Measurements from ENCODE around the gene EFCAB14.

The EFCAB14 gene

GRCh38 chr1:46761740-46762139, 42.8 kb upstream of the EFCAB14 start:
- no peak for TF ChIP-seq TCF12 (IDR thresholded peaks at IDR 0.05; ENCODE audit: low read depth)
- TF ChIP-seq NFIC (IDR thresholded peaks at IDR 0.05), result no peak
- TF ChIP-seq FOXM1 (IDR thresholded peaks at IDR 0.05; ENCODE audit: borderline replicate concordance, low read depth), result no peak
- no peak for TF ChIP-seq MAX (IDR thresholded peaks at IDR 0.05)
- no peak for TF ChIP-seq CREB1 (IDR thresholded peaks at IDR 0.05; ENCODE audit: low read depth)
- TF ChIP-seq TAF1 (IDR thresholded peaks at IDR 0.05; ENCODE audit: low read depth), result no peak
- no peak for TF ChIP-seq RAD21 (IDR thresholded peaks at IDR 0.05; ENCODE audit: low read depth)
- no peak for TF ChIP-seq REST (IDR thresholded peaks at IDR 0.05; ENCODE audit: low read depth)
- no peak for TF ChIP-seq TEAD4 (IDR thresholded peaks at IDR 0.05)
- no peak for TF ChIP-seq YY1 (IDR thresholded peaks at IDR 0.05; ENCODE audit: low read depth)
- no peak for TF ChIP-seq ZBTB7A (IDR thresholded peaks at IDR 0.05; ENCODE audit: low read depth)
- no peak for TF ChIP-seq USF1 (IDR thresholded peaks at IDR 0.05)

GRCh38 chr1:46760558-46761166, 41.7 kb upstream of the EFCAB14 start:
- TF ChIP-seq TEAD4 (IDR thresholded peaks at IDR 0.05) (no peak), CEBPB (IDR thresholded peaks at IDR 0.05) (no peak), TAF1 (IDR thresholded peaks at IDR 0.05; ENCODE audit: low read depth) (no peak), ZBTB7A (IDR thresholded peaks at IDR 0.05; ENCODE audit: low read depth) (no peak), USF1 (IDR thresholded peaks at IDR 0.05) (no peak)

GRCh38 chr1:46757956-46758528, 39.1 kb upstream of the EFCAB14 start:
- TF ChIP-seq ZBTB7A (IDR thresholded peaks at IDR 0.05; ENCODE audit: low read depth) (0 out of 2 replicates have a peak, but pooled peaks have one; percentile 42), CEBPB (IDR thresholded peaks at IDR 0.05) (no peak), MAX (IDR thresholded peaks at IDR 0.05) (0 out of 2 replicates have a peak, but pooled peaks have one; percentile 53)

- TF ChIP-seq ZBTB7A (IDR thresholded peaks at IDR 0.05; ENCODE audit: low read depth) (no peak), CREB1 (IDR thresholded peaks at IDR 0.05; ENCODE audit: low read depth) (no peak), EP300 (IDR thresholded peaks at IDR 0.05; ENCODE audit: borderline replicate concordance) (peak; percentile 91), MAX (IDR thresholded peaks at IDR 0.05) (no peak; the same call in none of the 2 replicates), TCF12 (IDR thresholded peaks at IDR 0.05; ENCODE audit: low read depth) (peak; percentile 94), CEBPB (IDR thresholded peaks at IDR 0.05) (peak; percentile 68), TEAD4 (IDR thresholded peaks at IDR 0.05) (peak; percentile 93), REST (IDR thresholded peaks at IDR 0.05; ENCODE audit: low read depth) (no peak), FOXM1 (IDR thresholded peaks at IDR 0.05; ENCODE audit: borderline replicate concordance, low read depth) (peak; percentile 85), USF1 (IDR thresholded peaks at IDR 0.05) (peak; percentile 58), EGR1 (IDR thresholded peaks at IDR 0.05) (peak; percentile 90), TAF1 (IDR thresholded peaks at IDR 0.05; ENCODE audit: low read depth) (0 out of 2 replicates have a peak, but pooled peaks have one; percentile 9), YY1 (IDR thresholded peaks at IDR 0.05; ENCODE audit: low read depth) (no peak), NFIC (IDR thresholded peaks at IDR 0.05) (peak; percentile 93), RAD21 (IDR thresholded peaks at IDR 0.05; ENCODE audit: low read depth) (peak; percentile 30; the same call in 1 of the 2 replicates)
These were observed 38.5 kb upstream of the EFCAB14 start for GRCh38 chr1:46757247-46757955.

GRCh38 chr1:46755121-46755520, 36.2 kb upstream of the EFCAB14 start:
- no peak for TF ChIP-seq USF1 (IDR thresholded peaks at IDR 0.05)
- no peak for TF ChIP-seq CREB1 (IDR thresholded peaks at IDR 0.05; ENCODE audit: low read depth)
- no peak for TF ChIP-seq REST (IDR thresholded peaks at IDR 0.05; ENCODE audit: low read depth)
- TF ChIP-seq RAD21 (IDR thresholded peaks at IDR 0.05; ENCODE audit: low read depth), result no peak
- no peak for TF ChIP-seq EP300 (IDR thresholded peaks at IDR 0.05; ENCODE audit: borderline replicate concordance)
- no peak for TF ChIP-seq MAX (IDR thresholded peaks at IDR 0.05)
- TF ChIP-seq NFIC (IDR thresholded peaks at IDR 0.05), result no peak
- TF ChIP-seq CEBPB (IDR thresholded peaks at IDR 0.05), result no peak
- no peak for TF ChIP-seq TAF1 (IDR thresholded peaks at IDR 0.05; ENCODE audit: low read depth)
- no peak for TF ChIP-seq ZBTB7A (IDR thresholded peaks at IDR 0.05; ENCODE audit: low read depth)
- TF ChIP-seq EGR1 (IDR thresholded peaks at IDR 0.05), result no peak
- no peak for TF ChIP-seq TEAD4 (IDR thresholded peaks at IDR 0.05)
- TF ChIP-seq FOXM1 (IDR thresholded peaks at IDR 0.05; ENCODE audit: borderline replicate concordance, low read depth), result no peak
- TF ChIP-seq TCF12 (IDR thresholded peaks at IDR 0.05; ENCODE audit: low read depth), result no peak
- TF ChIP-seq YY1 (IDR thresholded peaks at IDR 0.05; ENCODE audit: low read depth), result no peak

Data from Ishikawa (cell line).